Smooth muscle cell (in vitro differentiated cells): Measurements from ENCODE around the gene WNT6. TPM values are rescaled to one million over a fixed set of nuclear protein-coding genes. Genes with fewer than 3 reads are reported as not detected.

Source experiments
- DNase-seq: peaks from one replicate; lab custom pipeline; 2025; ENCODE audit not compliant: unreplicated experiment; lab: John Stamatoyannopoulos, UW
- H2AFZ ChIP-seq: fragments of 200-600 bp; sonication (generic); 2 replicates; pipeline ENCODE4 v1.6.0; 2016; ENCODE audit warnings: antibody characterized with exemption, low read depth, mild to moderate bottlenecking
- H3F3A ChIP-seq: fragments of 200-600 bp; sonication (generic); 2 replicates; pipeline ENCODE4 v1.6.0; 2017; ENCODE audit warnings: antibody characterized with exemption, low read depth
- H3K27ac ChIP-seq: fragments of 200-600 bp; sonication (generic); 2 replicates; pipeline ENCODE4 v1.5.1; 2016; ENCODE audit warnings: low read depth, mild to moderate bottlenecking
- H3K27me3 ChIP-seq: fragments of 200-600 bp; sonication (generic); 2 replicates; pipeline ENCODE4 v1.6.1; 2016; ENCODE audit warnings: low read depth, mild to moderate bottlenecking
- H3K36me3 ChIP-seq: fragments of 200-600 bp; sonication (generic); 2 replicates; pipeline ENCODE4 v1.5.1; 2016; ENCODE audit warnings: low read depth
- H3K4me1 ChIP-seq: fragments of 200-600 bp; sonication (generic); 2 replicates; pipeline ENCODE4 v1.5.1; 2016; ENCODE audit warnings: low read depth
- H3K4me2 ChIP-seq: fragments of 200-600 bp; sonication (generic); 2 replicates; pipeline ENCODE4 v1.6.0; 2016; ENCODE audit warnings: mild to moderate bottlenecking
- H3K4me3 ChIP-seq: fragments of 200-600 bp; sonication (generic); 2 replicates; pipeline ENCODE4 v1.5.1; 2016; ENCODE audit warnings: mild to moderate bottlenecking
- H3K79me2 ChIP-seq: fragments of 200-600 bp; sonication (generic); 2 replicates; pipeline ENCODE4 v1.6.0; 2016; ENCODE audit warnings: low read depth, mild to moderate bottlenecking
- H3K9ac ChIP-seq: fragments of 200-600 bp; sonication (generic); 2 replicates; pipeline ENCODE4 v1.6.0; 2016; ENCODE audit warnings: low read depth
- H3K9me3 ChIP-seq: fragments of 200-600 bp; sonication (generic); replicated peaks from 2 replicates; pipeline ENCODE4 v1.5.1; 2016; ENCODE audit warnings: low read depth
- H4K20me1 ChIP-seq: fragments of 200-600 bp; sonication (generic); 2 replicates; pipeline ENCODE4 v1.6.0; 2016; ENCODE audit warnings: low read depth
- CTCF ChIP-seq: fragments of 200-600 bp; sonication (generic); IDR thresholded peaks from 2 replicates; pipeline ENCODE4 v1.5.1; 2017; ENCODE audit warnings: borderline replicate concordance, mild to moderate bottlenecking, antibody characterized with exemption; ENCODE audit not compliant: insufficient read depth, poor library complexity, severe bottlenecking
- WGBS: methylation state at CpG from one replicate; pipeline ENCODE4 v1.1.7; 2016; ENCODE audit warnings: low lambda C conversion rate; 5-methylcytosine and 5-hydroxymethylcytosine counted together
- polyA plus RNA-seq: library from polyadenylated mRNA; unstranded; fragments of >200 nt; fragmentation: Nextera tagmentation; extraction: Ambion mirVana; gene quantifications from 2 replicates; pipeline ENCODE4 v1.2.1, GENCODE V29; 2016
- total RNA-seq: library from RNA; depleted of rRNA; stranded (reverse); fragments of >200 nt; gene quantifications from 2 replicates; pipeline ENCODE4 v1.2.3, GENCODE V29; 2014

The WNT6 gene
- total and polyA plus RNA-seq, 2 experiments from 2014 or later, result 7.9 to 12.1 TPM

GRCh38 chr2:218829868-218830451, 29.6 kb upstream of the WNT6 start:
- Histone ChIP-seq H4K20me1 (no peaks in the 10 kb centered on the region), H3K9ac (no peak overlapping the region), H3K4me1 (no peaks in the 10 kb centered on the region), H3K79me2 (no peaks in the 10 kb centered on the region), H3K9me3 (no peaks in the 10 kb centered on the region), H3K27ac (no peak overlapping the region), H3K27me3 (no peaks in the 10 kb centered on the region), H3F3A (no peaks in the 10 kb centered on the region), H3K36me3 (no peaks in the 10 kb centered on the region), H3K4me2 (no peak overlapping the region), H2AFZ (no peak overlapping the region), H3K4me3 (no peak overlapping the region)
- DNase-seq, result no peak
- TF ChIP-seq CTCF, result no peak
- 88% methylated on average over 17 of the region's 17 CpGs for WGBS

- no peak overlapping the region for H3K9ac ChIP-seq
- H3F3A ChIP-seq, result no peaks in the 10 kb centered on the region
- DNase-seq, result no peak
- H3K9me3 ChIP-seq, result no peaks in the 10 kb centered on the region
- no peaks in the 10 kb centered on the region for H3K27me3 ChIP-seq
- no peaks in the 10 kb centered on the region for H4K20me1 ChIP-seq
- H3K4me2 ChIP-seq, result no peak overlapping the region
- H3K79me2 ChIP-seq, result no peaks in the 10 kb centered on the region
- no peaks in the 10 kb centered on the region for H3K4me1 ChIP-seq
- no peak overlapping the region for H3K27ac ChIP-seq
- no peak overlapping the region for H2AFZ ChIP-seq
- WGBS, result 91% methylated on average over 3 of the region's 3 CpGs
- H3K4me3 ChIP-seq, result no peak overlapping the region
- no peaks in the 10 kb centered on the region for H3K36me3 ChIP-seq
- TF ChIP-seq CTCF, result no peak
These were observed 28.9 kb upstream of the WNT6 start for GRCh38 chr2:218830526-218831306.

DNA sequence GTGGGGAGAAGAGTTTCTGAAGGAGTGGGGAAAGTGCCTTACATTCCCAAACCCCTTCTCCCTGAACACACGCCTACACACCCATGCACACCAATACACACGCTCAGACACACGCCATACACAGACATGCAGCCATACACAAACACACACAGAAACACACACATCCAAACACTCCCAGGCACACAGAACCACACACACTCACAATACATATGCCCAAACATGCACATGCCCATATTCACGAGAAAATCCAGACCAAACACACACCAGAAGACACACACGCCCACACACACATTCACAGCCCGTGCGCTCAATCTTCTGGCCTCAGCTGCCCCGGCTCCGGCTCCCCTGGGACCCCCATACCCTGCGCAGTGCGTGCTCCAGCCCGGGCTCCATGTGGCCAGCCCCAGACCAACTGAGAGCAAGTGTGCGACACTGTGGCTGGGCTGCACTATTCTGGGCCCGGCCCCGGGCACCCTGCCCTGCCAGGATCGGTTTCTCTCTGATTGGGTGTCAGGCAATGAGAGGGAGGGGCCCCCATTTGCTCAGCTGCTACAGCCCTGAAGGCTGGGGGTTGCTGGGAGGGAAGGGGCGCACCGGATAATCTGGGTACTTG, 28.1 kb upstream of the WNT6 start, which contains the start of gene PRKAG3:
PRKAG3 (minus strand) TSS at position 426 of the 613 bp plus-strand sequence.
- WGBS, result 87% methylated on average over 18 of the region's 18 CpGs
- no peak for TF ChIP-seq CTCF
- DNase-seq, result no peak
- Histone ChIP-seq H3K9ac (no peak within 1 kb of the TSS), H3K4me3 (no peak within 1 kb of the TSS), H3K79me2 (no peaks in the 10 kb centered on the region), H3K27ac (no peak within 1 kb of the TSS), H3K9me3 (no peaks in the 10 kb centered on the region), H4K20me1 (no peaks in the 10 kb centered on the region), H3K27me3 (no peaks in the 10 kb centered on the region), H3K36me3 (no peaks in the 10 kb centered on the region), H3F3A (no peaks in the 10 kb centered on the region), H3K4me1 (no peaks in the 10 kb centered on the region), H2AFZ (no peak within 1 kb of the TSS), H3K4me2 (no peak within 1 kb of the TSS)
